Body of pancreas (tissue), 4 donors: ENCODE results near the gene ZNF622.

Experiments used
- POLR2A ChIP-seq, 3 donors: fragments of 450-650 bp; IDR thresholded peaks; one replicate each; pipeline ENCODE4 v1.6.1; 2016; ENCODE audit warnings: antibody characterized with exemption in 3 of 3, mild to moderate bottlenecking in 2 of 3
- TF ChIP-seq, protein P1 (sequence below), 7 experiments: fragments of 450-650 bp in 4 of 7; fragments of 200-600 bp in 3 of 7; sonication (generic) in 3 of 7; IDR thresholded peaks; one replicate each; pipeline ENCODE4 v1.5.1; 2016 to 2019; ENCODE audit warnings: antibody characterized with exemption in 7 of 7

DNA sequence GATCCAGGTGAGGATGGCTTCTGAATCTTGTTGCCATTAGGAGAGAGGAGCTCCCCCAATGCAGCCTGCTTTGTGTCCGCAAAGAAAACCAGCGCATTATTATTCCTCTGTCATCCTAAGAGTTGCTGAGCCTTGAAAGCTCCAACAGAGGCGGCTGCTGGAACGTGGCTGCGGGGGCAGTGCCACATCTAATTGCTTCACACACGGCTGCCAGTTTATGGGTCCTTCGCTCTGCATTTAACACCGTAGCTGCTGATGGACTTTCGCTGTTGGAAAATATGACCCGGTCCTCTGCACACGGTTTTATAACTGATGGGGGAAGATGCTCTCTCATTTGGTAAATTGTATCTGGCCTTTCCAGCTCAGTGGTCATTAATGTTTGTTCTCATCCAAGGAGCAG lies 38.0 kb downstream of the ZNF622 start:
- TF ChIP-seq, protein P1, sequence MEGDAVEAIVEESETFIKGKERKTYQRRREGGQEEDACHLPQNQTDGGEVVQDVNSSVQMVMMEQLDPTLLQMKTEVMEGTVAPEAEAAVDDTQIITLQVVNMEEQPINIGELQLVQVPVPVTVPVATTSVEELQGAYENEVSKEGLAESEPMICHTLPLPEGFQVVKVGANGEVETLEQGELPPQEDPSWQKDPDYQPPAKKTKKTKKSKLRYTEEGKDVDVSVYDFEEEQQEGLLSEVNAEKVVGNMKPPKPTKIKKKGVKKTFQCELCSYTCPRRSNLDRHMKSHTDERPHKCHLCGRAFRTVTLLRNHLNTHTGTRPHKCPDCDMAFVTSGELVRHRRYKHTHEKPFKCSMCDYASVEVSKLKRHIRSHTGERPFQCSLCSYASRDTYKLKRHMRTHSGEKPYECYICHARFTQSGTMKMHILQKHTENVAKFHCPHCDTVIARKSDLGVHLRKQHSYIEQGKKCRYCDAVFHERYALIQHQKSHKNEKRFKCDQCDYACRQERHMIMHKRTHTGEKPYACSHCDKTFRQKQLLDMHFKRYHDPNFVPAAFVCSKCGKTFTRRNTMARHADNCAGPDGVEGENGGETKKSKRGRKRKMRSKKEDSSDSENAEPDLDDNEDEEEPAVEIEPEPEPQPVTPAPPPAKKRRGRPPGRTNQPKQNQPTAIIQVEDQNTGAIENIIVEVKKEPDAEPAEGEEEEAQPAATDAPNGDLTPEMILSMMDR (IDR thresholded peaks at IDR 0.05), result no peak
- no peak for TF ChIP-seq POLR2A (IDR thresholded peaks at IDR 0.05)
